Fibroblast of villous mesenchyme (primary cell): ENCODE results near the gene ARHGAP19. TPM values are rescaled to one million over a fixed set of nuclear protein-coding genes. Genes with fewer than 3 reads are reported as not detected.
"Not testable (repeated sequence)": the region's sequence is repeated elsewhere in the genome, so short reads cannot be mapped to it uniquely, and the experiment has no call there.

Experiments used
- DNase-seq: peaks from one replicate; pipeline ENCODE4 v3.0.0-alpha.2; 2010; ENCODE audit warnings: low read depth
- H3K4me3 ChIP-seq: 2 replicates; pipeline ENCODE4 v1.5.1; 2011; ENCODE audit warnings: low read depth, mild to moderate bottlenecking, low read length
- total RNA-seq: library from RNA; depleted of rRNA; stranded (reverse); fragments of >200 nt; gene quantifications from 2 replicates; pipeline ENCODE4 v1.2.3, GENCODE V29; 2012
- TF ChIP-seq, protein P1 (sequence below): IDR thresholded peaks from 2 replicates; pipeline ENCODE4 v1.5.1; 2012; ENCODE audit warnings: low read depth, mild to moderate bottlenecking, low read length; ENCODE audit not compliant: insufficient read depth

Gene ARHGAP19
- total RNA-seq, 1 donor = 13.4 TPM

DNA sequence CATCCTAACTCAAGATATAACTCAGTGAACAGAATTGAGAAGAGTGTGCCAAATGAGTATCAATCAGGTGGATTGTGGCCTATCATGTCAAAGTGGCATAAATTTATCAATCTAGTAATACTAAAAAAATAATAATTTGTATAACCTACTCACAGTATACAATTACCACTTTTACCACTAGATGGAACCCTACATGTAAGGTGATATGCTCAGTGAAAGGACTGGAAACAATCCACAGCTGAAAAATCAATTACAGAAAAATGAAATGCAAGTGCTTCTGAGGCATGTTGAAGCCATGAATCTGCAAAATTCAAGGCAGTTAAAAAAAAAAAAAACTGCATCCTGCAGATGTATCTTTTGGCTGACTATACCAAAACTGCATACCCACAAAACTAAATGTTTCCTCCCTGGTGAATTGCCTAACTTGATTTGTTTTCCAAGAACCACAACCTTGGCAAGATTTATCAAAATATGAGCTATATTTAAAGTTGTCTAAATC, 13.9 kb downstream of the ARHGAP19 start:
- TF ChIP-seq, protein P1, sequence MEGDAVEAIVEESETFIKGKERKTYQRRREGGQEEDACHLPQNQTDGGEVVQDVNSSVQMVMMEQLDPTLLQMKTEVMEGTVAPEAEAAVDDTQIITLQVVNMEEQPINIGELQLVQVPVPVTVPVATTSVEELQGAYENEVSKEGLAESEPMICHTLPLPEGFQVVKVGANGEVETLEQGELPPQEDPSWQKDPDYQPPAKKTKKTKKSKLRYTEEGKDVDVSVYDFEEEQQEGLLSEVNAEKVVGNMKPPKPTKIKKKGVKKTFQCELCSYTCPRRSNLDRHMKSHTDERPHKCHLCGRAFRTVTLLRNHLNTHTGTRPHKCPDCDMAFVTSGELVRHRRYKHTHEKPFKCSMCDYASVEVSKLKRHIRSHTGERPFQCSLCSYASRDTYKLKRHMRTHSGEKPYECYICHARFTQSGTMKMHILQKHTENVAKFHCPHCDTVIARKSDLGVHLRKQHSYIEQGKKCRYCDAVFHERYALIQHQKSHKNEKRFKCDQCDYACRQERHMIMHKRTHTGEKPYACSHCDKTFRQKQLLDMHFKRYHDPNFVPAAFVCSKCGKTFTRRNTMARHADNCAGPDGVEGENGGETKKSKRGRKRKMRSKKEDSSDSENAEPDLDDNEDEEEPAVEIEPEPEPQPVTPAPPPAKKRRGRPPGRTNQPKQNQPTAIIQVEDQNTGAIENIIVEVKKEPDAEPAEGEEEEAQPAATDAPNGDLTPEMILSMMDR = peak; percentile 62
- DNase-seq = peak; percentile 91
- no peak overlapping the region for H3K4me3 ChIP-seq

DNA sequence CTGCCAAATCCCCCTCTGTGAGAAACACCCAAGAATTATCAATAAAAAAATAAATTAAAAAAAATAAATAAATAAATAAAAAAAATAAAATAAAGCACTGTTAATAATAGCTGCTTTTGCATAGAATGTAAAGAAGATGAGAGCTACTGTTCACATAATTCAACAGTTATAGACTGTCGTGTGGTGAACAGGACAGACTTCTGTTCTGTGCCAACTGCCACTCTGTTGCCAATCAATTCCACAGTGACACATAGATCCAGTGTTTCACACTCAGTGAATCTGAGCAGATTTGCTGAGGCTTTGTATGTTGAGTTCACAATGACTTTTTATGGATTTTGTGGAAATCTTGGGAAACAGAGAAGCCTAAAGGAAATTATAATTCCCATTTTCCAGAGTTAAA, 14.9 kb downstream of the ARHGAP19 start:
- DNase-seq = no peak
- H3K4me3 ChIP-seq = no peak overlapping the region
- TF ChIP-seq, protein P1 = no peak

DNA sequence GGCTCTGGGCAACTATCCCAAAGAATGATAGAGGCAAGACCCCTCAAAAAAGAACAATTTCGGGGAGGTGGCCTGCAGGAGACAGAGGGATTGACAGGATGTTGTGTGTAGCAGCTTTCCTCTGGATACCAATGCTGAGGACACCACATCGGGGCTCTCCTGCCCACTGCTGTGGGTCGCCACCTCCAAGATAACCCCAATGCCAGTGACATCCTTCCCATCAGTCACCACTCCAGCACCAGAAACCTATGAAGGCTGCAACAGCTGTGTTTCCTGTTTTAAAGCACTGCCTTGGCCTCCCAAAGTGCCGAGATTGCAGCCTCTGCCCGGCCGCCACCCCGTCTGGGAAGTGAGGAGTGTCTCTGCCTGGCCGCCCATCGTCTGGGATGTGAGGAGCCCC, 17.6 kb downstream of the ARHGAP19 start:
- H3K4me3 ChIP-seq = no peak overlapping the region
- DNase-seq = no peak
- TF ChIP-seq, protein P1 = no peak

DNA sequence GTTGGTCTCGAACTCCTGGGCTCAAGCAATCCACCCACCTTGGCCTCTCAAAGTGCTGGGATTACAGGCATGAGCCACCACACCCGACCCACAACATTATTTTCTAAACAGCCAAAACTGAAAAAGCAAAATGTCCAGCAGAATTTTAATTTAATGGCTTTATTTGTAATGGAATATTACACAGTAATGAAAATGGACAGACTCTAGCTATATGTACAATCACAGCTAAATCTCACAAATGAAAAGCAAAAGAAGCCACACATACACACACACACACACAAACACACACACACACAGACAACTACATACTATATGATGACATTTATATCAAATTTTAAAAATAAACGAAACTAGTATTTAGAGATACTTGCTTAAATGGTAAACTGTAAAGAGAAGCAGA, 18.7 kb downstream of the ARHGAP19 start:
- DNase-seq = no peak
- TF ChIP-seq, protein P1 = no peak
- no peak overlapping the region for H3K4me3 ChIP-seq

DNA sequence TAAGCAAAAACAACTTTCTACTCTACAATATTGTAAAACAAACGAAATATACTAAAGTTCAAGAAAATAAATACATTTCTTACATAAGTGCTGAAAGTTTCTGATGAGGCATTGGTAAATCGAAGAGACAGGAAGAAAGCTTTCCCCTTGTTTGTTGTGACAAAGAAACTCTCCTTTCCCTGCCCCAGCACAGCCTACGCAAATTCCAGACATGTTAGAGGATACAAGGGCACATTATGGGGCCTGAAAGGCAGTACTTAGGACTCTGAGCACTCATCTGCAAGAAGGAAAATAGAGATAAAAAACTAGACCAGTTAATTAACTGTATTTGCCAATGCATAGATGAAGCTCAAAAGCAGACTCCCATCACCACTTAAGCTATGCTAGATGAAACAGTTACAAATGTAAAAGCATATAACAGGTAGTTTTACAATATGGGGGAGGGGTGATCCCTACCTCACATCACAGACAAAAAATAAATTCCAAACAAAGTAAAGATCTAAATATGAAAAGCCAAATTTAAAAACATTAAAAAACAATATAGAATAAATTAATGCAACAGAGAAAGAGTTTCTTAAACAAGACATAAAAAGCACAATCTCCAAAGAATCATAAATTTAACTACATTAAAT, 21.8 kb downstream of the ARHGAP19 start:
- no peak overlapping the region for H3K4me3 ChIP-seq
- TF ChIP-seq, protein P1 = no peak
- peak; percentile 56 for DNase-seq

DNA sequence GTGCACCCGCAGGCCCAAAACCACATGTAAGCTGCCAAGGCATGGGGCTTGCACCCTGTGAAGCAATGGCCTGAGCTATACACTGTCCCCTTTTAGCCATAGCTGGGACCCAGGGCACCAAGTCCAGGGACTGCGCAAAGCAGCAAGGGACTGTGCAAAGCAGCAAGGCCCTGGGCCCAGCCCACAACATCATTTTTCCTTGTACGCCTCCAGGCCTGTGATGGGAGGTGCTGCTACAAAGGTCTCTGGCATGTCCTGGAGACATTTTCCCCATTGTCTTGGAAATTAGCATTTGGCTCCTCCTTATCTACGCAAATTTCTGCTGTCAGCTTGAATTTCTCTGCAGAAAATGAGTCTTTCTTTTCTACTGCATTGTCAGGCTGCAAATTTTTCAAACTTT, 24.8 kb downstream of the ARHGAP19 start:
- TF ChIP-seq, protein P1 = no peak
- no peak overlapping the region for H3K4me3 ChIP-seq
- DNase-seq = no peak

DNA sequence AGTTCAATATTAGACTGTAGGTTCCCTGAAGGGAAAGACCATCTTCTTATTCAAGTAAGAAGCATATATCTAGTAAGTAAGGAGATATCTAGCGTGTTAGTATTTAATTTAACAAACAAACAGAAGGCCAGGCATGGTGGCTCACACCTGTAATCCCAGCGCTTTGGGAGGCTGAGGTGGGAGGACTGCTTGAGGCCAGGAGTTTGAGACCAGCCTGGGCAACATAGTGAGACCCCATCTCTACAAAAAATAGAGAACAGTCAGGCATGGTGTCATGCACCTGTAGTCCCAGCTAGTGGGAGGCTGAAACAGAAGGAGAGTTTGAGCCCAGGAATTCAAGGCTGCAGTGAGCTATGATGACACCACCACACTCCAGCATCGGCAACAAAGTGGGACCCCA, 27.3 kb downstream of the ARHGAP19 start:
- DNase-seq = not testable (repeated sequence)

More for the DNA sequence above, 27.3 kb downstream of the ARHGAP19 start:
- H3K4me3 ChIP-seq = not testable (repeated sequence)
